Tongue (tissue), 2 donors: ENCODE results near the gene FEZ2. TPM values are rescaled to one million over a fixed set of nuclear protein-coding genes. Genes with fewer than 3 reads are reported as not detected.

Experiments
- DNase-seq: peaks from one replicate; pipeline ENCODE4 v3.0.0-alpha.2; 2015
- total RNA-seq: library from RNA; depleted of rRNA; stranded (reverse); fragments of >200 nt; gene quantifications from one replicate; pipeline ENCODE4 v1.2.3, GENCODE V29; 2014

Gene FEZ2
- total RNA-seq, 1 donor from 2014 or later: 96.6 TPM

DNA sequence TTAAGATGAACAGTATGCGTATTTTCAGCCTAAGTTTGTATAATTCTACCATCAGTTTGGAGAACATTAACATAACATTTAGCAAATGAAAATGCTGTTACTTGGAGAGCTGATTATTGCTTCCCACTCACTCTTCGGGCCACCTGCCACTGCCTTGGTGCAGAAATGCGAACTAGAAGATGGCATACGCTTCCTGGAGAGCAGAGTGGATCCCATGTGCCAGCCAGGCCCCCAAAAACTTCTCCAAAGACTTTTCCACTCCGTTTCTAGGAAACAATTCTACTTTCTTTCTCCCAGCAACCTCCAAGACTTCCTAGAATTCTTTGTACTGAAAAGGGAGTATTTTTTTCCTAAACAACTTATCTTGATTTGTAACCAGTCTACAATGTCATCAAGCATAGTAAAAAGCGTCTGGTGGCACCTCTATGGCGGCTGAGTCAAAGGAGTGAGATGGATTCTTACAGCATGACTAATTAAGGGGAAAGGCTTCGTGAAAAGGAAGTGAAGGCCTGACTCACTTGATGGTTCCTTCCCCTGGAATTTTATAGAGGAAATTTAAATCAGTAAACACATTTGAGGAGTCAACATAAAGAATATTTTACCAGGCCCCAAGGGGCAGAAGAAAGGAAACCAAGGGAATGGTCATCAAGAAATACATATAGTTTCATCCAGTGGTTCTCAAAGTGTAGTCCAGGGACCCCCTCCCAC lies 36.6 kb downstream of the FEZ2 start:
- DNase-seq: no peak

DNA sequence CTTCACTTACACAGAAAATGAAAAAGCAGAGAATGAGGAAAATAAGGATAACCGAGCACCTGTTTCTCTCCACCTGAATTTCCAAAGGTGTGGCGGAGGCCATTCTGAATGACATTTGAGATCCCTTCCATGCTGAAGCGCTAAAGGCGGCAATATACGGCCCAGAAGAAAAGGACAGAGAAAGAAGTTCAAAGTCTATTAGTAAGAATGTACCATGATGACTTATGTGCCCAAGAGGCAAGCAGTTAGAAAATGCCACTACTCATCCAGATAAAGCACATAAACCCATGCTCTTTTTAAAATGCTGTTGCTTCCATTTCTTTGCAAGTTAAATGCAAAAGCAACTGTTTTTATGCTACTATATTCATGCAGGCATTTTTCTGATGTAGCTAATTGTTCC lies 37.2 kb downstream of the FEZ2 start:
- DNase-seq: no peak

DNA sequence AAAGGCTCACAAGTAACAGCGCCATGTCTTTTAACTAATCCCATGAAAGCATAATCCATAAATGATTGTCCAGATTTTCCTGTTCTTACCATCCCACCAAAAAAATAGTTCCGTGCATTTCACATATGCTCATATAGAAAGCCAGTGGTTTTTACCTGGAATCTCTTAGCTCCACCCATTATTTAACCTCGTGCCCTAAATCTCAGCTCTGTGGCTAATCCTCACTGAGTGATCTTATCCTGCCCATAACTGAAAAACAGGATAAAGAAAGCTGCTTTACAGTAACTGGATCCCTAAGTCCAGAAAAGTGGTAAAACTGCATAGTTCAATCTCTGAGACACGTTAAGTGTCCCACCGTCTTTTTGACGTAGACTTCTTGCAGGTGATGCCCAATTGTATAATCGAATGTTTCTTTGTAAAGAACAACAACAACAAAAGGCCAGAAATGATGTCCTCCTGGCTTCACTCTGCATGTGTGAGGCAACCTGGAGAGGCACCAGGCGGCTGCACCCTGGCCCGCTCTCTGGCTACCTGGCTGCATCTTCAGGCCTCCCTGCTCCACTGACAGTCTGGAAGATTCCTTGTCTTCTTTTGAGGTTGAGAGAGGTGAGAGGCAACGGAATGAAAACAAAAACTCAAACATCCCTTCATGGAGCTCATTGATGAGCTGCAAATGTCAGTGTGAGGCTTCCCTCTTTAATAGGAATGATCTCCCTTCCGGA lies 38.6 kb downstream of the FEZ2 start:
- no peak for DNase-seq

DNA sequence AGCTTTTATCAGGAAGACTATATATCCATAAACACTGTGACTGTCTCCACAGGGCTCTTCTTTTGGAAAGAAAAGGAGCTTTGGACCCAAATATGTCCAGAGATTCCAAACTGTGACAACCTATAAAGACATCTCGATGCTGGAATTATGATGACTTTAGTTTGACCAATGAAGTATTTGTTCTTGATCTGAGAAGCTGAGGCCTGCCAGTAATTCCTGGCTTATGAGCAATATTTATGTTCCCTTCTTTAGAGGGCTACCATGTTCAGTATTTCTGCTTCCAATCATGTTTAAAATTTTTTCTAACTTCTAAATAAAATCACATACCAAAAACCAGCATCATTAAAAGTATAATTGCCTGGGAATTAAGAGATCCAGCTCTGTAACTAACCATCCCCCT lies 41.1 kb downstream of the FEZ2 start:
- DNase-seq: no peak

DNA sequence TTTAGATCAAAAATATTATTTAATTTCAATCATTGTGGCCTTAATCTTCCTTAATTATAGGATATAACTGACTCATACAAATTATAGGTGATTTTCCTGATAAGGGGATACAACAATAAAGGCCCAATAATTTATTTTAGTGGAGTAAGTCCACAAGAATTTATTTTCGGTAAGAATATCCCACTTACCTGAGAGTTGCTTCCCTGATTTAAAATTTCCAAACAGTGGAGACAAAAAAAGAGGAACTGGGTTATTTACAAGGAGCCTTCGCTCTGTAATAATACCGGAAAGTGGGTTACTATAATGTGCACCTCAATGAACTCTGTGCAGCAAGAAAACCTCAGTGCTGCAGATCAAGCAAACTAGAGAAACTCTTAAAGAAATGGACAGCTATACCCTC lies 42.2 kb downstream of the FEZ2 start:
- no peak for DNase-seq

DNA sequence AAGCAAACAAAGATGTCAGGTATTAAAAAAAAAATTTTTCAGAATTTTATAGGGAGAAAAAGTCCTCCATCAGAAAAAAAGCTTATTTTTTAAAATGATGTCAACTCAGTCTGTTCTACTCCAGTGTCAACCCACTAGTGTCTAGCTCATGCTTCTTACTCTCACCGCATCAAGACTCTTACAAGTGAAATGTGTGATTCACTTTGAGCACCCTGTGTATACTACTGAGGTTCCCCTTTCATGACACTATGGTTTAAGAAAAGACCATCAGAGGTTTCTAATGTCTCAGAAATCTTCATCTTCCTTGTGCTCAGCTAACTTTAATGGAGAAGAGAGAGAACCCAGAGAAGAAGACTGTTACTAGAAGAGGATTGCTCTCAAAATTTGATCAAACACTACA lies 43.4 kb downstream of the FEZ2 start:
- DNase-seq: no peak

DNA sequence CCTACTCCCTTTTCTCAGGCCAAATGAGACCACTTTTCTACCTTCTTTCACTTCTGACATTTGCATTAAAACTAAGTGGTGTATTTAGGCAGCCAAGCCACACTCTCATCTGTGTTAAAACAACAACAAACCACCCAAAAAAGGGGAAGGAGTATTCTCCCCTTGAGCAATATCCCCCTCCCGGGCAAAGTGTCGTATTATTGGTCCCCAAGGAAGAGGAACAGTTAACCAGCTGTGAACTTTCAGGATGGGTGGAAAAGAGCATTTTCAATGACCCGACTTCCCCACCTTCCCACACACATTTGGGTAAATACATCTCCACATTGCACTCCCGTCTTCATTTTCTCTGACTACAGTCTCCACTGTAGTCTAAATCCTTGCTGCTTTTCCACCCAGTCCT lies 44.3 kb downstream of the FEZ2 start:
- DNase-seq: no peak

DNA sequence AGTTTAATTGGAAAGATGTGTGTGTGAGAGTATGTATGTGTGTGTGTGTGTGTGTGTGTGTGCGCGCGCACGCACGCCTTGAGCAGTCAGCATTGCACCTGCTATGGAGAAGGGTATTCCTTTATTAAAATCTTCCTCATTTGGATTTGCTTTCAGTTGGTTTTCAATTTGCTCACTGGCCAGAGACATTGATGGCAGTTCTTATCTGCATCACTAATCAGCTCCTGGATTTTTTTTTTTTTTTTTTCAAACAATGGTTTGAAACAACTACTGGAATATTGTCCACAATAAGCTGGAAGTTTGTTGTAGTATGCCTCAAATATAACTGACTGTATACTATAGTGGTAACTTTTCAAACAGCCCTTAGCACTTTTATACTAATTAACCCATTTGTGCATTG lies 48.0 kb downstream of the FEZ2 start:
- no peak for DNase-seq

DNA sequence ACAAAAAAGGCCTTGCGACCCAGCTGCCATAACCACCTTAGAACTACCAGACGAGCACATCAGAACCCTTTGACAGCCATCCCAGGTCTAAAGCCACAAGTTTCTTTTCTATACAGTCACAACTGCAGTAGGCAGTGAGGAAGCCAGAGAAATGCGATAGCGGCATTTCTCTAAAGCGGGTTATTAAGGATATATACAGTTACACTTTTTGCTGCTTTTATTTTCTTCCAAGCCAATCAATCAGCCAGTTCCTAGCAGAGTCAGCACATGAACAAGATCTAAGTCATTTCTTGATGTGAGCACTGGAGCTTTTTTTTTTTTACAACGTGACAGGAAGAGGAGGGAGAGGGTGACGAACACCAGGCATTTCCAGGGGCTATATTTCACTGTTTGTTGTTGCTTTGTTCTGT lies 48.8 kb downstream of the FEZ2 start:
- no peak for DNase-seq

DNA sequence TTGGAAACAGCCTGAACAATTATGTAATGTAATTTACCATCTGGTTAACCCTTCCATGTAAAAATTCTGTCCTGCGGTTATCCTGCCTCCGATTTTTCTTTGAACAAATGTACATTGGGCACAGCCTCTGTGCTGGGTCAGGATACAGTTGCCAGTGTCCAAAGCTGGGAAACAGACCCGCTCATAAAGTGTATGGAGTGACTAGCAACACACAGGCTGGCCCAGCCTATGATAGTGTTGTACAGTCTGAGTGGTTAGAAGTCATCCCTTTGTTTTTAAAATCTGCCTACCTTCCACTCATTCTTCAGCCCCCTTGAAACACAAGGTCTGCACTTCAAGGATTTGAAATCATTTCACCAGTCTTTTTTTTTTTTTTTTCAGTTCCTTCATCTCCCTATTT lies 50.1 kb downstream of the FEZ2 start:
- no peak for DNase-seq

DNA sequence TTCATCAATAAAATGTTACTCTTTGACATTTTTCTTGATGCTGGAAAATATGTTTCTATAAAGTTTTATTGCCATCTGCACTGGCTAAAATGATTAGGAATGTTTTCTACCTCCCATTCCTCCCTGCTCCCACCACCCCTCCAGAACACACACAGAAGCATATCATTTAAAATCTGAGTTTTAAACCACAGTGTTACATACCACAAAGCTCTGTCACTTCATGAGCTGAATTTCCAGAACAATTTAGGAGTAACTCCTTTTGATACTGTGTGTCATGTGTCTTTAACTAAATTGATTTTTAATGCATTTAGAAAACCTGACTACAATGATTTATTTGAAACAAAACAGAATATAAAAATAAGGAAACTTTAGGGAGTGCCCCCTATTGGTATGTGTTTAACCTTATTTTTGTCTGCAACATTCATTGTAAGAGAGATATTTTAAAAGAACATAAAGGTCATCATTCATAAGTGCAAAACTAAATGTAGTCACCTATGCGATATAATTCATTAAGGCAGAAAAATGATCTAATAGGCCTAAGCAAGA lies 52.0 kb downstream of the FEZ2 start:
- no peak for DNase-seq

DNA sequence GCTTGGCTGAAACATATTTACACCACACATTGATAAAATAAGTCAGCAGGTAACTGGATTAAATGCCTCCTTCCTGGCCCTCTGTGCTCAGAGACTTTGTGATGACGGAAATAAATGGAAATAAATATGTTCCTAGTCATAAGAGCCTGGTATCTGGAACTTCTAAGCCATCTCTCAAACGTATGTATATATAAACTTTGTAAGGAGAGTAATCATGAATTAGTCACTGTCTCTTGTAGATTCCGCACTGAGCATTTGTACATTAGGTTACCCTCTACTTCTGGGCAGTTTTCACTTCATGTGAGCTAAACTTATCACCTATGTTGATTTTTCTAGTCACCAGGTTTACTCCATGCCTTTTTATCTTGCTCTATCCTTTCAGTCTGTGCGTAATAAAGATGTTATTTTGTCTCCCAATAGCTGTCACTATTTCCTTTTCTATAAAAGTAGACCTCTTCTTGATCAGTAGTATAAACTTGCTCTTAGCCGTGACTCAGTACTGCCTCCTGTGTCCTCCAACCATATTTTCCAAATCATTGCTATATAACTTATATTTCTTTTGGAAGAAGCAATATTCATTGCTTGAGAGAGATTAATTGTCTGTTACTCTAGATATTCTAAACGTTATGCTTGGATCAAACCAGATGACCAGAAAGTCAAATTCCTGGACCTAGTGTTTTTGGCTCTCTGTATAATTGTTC lies 53.2 kb downstream of the FEZ2 start:
- no peak for DNase-seq

DNA sequence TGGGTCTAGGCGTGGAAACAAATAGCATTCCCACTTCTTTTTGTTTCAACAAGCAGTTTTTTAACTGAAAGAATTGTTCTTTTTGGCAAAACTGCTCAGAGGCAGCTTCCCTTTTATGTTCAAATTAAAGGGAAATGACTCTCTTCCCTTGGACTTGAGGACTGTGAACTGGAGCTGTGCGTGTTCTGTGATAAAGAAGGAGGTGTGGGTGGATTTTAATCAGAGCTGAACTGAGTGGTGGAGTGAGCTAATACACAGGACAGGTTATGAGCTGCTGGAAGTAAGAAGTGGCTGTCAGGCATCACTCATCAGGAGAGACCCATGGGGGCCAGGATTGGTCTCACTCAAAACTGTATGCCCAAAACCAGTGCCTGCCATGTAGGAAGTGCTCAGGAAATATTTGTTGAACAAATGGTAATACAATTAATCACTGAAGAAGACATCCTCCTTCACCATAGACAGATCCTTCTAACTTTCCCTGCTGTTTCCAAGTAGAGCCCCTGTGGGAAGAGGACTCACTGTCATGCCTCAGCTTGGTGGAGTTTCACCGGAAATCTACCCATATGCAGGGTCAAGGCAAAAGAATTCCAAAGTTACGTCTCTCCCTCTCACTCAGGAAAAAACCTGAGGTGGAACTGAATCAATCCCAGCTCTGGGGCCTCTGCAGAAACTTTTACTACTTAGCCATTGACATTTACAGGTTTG lies 55.9 kb downstream of the FEZ2 start:
- DNase-seq: no peak

DNA sequence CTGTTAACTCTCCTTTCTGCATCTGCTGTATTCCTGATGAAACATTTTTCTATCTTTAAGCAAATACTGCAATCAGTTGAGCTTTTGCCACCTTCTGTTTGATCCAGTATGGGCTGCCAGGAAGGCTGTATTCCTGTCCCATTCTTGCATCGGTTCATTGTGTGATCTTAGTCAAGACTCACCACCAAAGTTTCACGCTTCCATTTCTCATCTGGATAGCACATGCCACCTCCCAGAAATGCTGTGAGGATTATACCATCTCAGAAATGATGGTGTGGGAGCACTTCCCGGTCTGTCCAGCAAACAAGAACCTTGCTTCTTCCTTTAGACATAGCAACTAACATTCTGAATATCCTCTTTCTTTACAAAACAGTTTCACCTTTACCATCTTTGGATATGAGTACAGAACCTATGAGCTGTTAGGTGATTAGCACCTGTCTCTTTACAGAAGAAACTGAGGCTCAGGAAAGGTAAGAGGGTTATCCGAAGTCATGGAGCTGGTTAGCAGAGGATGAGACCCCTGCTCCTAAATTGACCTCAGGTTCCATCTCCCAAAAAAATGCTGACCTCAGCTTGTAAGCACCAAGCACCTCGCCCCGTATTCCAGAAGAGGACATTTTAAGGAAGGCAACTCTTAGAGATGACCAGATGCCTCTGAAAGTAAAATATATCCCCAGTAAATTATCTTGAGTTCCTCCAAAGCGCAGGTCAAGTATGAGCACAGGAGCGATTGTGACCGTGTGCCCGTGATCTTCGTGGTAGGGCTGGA lies 56.8 kb downstream of the FEZ2 start:
- no peak for DNase-seq

DNA sequence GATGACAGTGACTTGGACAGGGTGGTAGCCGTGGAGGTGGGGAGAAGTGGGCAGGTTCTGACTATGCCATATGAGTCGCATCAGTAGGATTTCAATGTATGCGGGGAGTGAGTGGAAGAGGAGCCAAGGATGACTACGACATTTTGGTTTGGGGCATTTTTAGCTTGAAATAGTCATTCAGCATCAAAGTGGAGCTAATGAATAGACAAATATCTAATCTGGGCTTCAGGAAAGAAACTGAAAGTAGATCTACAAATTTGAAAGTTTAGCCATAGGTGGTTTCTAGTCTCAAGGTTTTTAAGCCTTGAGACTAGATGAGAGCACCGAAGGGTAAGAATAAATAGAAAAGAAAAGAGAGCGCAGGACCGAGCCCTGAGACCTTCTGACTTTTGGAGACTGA lies 58.3 kb downstream of the FEZ2 start:
- DNase-seq: no peak

DNA sequence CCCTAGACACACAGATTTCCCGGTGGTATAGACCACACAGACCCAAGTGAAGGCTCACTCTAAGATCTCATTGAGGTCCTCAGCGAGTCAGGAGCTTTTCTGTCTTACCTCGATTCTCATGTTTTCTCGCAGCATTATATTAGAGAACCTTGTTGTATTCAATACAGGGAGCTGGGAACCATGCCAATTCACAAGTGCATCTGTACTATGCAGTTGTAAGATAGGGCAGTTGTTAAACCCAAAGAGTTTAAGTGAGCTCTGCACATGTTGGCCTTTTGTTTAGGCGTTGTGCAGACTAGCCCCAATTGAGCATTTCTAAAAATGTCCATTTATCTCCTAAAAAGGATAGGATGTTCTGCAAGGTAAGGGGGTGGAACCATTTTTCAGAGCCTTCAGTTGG lies 59.6 kb downstream of the FEZ2 start:
- DNase-seq: peak; percentile 68

DNA sequence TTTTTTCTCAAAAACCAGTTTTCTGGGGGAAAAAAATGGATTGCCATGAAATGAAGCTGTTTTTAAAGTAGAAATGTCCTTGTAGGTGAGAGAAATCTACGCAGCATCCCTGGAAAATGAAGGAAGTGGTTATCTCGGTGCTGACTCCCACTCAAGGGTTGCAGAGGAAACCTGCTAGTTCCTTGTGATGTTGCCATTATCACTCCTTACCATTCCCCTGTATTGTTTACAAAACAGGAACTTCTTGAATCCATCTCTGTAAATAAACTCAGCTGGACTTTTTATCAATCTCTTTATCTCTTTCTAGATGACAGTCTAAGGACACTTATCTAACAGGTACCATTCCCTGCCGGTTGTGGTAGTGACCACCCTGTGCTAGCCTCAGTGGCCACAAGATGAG lies 61.2 kb downstream of the FEZ2 start:
- DNase-seq: no peak

DNA sequence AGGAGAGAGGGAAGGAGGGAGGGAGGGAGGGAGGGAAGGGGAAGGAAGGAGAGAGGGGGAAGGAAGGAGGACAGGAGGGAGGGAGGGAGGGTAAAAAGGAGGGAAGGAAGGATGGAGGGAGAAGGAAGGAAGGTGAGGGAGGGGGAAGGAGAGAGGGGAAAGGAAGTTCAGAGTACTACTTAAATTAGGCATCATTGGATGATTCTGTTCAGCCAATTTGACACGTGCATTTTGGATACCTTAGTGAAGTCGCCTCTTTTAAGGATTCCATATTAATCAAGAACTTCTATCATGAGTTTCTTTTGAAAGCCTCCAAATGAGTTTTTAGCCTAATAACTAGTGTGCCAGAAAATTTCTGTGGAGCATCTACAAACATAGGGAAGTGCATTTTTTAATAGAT lies 62.9 kb downstream of the FEZ2 start:
- no peak for DNase-seq

DNA sequence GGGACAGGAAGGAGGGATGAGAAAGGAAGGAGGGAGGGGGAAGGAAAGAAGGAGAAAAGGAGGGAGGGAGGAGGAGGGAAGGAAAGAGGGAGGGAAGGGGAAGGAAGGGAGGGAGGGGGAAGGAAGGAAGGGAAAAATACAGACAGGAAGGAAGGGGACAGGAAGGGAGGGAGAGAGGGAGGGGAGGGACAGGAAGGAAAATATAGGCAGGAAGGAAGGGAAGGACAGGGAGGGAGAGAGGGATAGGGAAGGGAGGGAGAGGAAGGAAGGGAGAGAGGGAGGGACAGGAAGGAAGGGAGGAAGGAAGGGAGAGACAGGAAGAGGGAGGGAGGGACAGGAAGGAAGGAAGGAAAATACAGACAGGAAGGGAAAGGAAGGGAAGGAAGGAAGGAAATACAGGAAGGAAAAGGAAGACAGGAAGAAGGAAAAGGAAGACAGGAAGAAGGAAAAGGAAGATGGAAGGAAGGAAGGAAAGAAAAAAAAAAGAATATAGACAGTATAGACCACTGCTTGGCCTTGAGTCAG lies 63.6 kb downstream of the FEZ2 start:
- no peak for DNase-seq

DNA sequence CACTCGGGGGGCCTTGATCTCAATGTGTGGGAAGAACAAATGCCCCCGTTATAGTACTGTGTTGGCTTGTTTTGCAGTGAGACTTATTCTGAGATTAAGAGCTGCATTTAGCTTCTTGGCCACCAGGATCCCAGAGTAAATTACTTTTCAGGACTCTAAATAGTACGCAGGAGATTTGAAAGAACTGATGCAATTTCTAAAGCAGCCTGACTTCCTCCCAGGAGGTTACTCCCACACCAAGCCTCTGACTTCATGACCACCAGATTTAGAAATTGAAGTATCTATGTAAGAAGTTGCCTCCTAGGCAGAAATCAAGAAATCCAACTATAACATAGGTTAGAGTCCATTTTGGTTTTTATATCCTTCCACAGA lies 67.0 kb downstream of the FEZ2 start:
- DNase-seq: peak; percentile 14

DNA sequence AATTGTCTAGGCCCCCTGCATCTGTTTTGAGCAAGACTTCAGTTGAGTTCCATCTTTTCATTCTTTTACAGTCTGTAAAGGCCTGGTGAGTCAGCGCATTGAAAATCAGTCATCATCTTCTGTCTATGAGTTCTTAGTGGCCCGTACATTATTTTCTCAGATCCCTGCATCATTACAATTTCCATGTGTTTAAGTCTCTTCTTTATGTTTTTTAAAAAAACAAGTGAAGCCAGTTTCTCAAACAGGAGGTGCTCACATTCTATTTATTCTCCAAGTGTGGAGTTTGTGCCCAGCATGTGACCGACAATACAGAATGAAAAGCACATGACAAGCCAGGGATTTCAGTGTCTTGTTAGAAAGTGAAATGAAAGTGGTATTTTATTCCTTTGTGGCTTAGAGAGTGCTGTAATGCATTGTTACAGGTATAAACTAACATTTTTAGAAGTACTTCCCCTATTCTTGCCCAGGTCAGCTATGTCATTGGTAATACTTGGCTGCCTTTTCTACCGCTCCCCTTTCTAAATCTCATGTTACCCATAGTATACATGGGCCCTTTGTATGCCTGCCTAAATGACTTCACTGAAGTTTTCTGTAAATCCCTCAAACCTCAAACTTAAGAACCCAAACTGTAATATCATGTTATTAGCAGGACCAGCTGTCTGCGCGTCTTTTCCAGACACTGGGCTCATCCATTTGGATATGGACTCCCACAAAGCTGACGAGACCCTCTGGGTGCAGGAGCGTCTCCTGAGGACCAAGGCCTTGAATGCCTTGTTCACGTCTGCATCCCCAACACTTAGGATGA lies 67.6 kb downstream of the FEZ2 start:
- DNase-seq: no peak
